Thoracic aorta (tissue), 2 donors: ENCODE results near the gene KIF9. TPM values are rescaled to one million over a fixed set of nuclear protein-coding genes. Genes with fewer than 3 reads are reported as not detected.
"Not testable (repeated sequence)": the region's sequence is repeated elsewhere in the genome, so short reads cannot be mapped to it uniquely, and the experiment has no call there.

Experiments used
- ATAC-seq: fragments of 150-250 bp; one replicate; pipeline ENCODE4 v1.8.0; 2017; ENCODE audit warnings: low read depth; ENCODE audit not compliant: insufficient number of reproducible peaks, low FRiP score
- DNase-seq: peaks from one replicate; pipeline ENCODE4 v3.0.0-alpha.2; 2020; ENCODE audit warnings: low spot score
- H3K27ac ChIP-seq, 2 donors: fragments of 200-600 bp; sonication (generic); 1 replicate in 1 of 2; 2 replicates in 1 of 2; pipeline ENCODE4 v1.5.1; 2016; ENCODE audit warnings: mild to moderate bottlenecking in 2 of 2, moderate library complexity in 2 of 2
- H3K27me3 ChIP-seq: fragments of 200-600 bp; sonication (generic); replicated peaks from 2 replicates; pipeline ENCODE4 v1.6.0; 2016; ENCODE audit warnings: mild to moderate bottlenecking; ENCODE audit not compliant: insufficient read depth
- H3K36me3 ChIP-seq: fragments of 200-600 bp; sonication (generic); one replicate; pipeline ENCODE4 v1.5.1; 2016
- H3K4me1 ChIP-seq, 2 donors: fragments of 200-600 bp; sonication (generic); 1 replicate in 1 of 2; 2 replicates in 1 of 2; pipeline versions ENCODE4 v1.5.1 to v1.6.0; 2016; ENCODE audit warnings: low read depth in 2 of 2, mild to moderate bottlenecking in 1 of 2; ENCODE audit not compliant: control insufficient read depth in 1 of 2
- H3K4me3 ChIP-seq: fragments of 200-600 bp; sonication (generic); 2 replicates; pipeline ENCODE4 v1.5.1; 2016; ENCODE audit warnings: mild to moderate bottlenecking
- H3K9me3 ChIP-seq: fragments of 200-600 bp; sonication (generic); 2 replicates; pipeline ENCODE4 v1.5.1; 2016
- CTCF ChIP-seq: fragments of 200-600 bp; sonication (generic); IDR thresholded peaks from one replicate; pipeline ENCODE4 v1.5.1; 2019; ENCODE audit warnings: antibody characterized with exemption
- total RNA-seq, 2 donors: library from RNA; depleted of rRNA; stranded (reverse); fragments of >200 nt; gene quantifications; one replicate each; pipeline versions ENCODE4 v1.1.0 to v1.2.3, GENCODE V29; 2016

The KIF9 gene
- total RNA-seq, 2 donors from 2014 or later: 0.68 to 5.6 TPM

DNA sequence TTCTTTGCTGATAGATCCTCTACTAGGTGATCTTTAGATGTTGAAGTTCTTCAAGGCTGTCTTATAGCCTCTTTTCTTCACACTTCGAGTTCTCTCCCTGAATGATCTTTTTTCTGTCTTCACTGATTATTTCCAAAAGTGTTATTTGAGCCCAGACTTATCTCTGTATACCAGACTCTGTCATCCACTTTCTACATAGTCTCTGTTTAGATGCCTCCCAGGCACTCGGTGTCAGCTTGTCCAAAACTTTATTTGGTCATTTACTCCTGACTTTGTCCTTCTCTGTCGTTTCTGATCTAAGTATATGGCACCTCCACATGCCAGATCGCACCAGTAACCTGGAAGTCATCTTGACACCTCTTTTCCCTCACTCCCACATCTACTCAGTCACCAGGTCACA lies 27.8 kb upstream of the KIF9 start:
- ATAC-seq: no peak
- Histone ChIP-seq H3K27me3 (no peaks in the 10 kb centered on the region), H3K27ac (peak overlapping the region in 1 of 2 donors; percentile 60), H3K36me3 (no peaks in the 10 kb centered on the region), H3K4me1 (peaks cover 5 to 9% of the 10 kb centered on the region in 2 donors), H3K4me3 (peak overlapping the region; percentile 8), H3K9me3 (no peaks in the 10 kb centered on the region)
- TF ChIP-seq CTCF: no peak
- DNase-seq: no peak

DNA sequence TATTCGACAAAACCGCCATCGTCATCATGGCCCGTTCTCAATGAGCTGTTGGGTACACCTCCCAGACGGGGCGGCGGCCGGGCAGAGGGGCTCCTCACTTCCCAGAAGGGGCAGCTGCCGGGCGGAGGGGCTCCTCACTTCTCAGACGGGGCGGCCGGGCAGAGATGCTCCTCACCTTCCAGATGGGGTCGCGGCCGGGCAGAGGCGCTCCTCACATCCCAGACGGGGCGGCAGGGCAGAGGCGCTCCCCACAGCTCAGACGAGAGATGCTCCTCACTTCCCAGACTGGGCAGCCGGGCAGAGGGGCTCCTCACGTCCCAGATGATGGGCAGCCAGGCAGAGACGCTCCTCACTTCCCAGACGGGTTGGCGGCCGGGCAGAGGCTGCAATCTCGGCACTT lies 26.6 kb upstream of the KIF9 start:
- H3K4me1 ChIP-seq, H3K36me3 ChIP-seq, ATAC-seq, H3K27ac ChIP-seq, DNase-seq, H3K27me3 ChIP-seq, H3K9me3 ChIP-seq, H3K4me3 ChIP-seq: not testable (repeated sequence)

GRCh38 chr3:47306022-47306421 lies 23.4 kb upstream of the KIF9 start:
- ATAC-seq: no peak
- TF ChIP-seq CTCF: no peak

DNA sequence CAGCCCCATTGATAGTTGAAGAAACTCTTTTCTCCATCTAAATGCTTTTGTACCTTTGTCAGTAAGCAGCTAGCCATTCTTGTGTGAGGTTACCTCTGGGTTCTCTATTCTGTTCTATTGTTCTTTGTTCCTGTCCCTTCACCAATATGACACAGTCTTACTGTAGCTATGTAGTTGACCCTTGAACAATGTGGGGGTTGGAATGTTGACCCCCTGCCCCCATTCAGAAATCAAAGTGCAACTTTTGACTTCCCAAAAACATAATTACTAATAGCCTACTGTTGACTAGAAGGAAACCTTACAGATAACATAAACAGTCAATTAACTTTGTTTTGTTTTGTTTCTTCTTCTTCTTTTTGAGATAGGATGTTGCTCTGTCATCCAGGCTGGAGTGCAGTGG lies 18.9 kb upstream of the KIF9 start:
- Histone ChIP-seq H3K9me3 (no peaks in the 10 kb centered on the region), H3K4me1 (no peaks in the 10 kb centered on the region), H3K36me3 (no peaks in the 10 kb centered on the region), H3K27ac (no peak overlapping the region), H3K27me3 (no peaks in the 10 kb centered on the region), H3K4me3 (no peak overlapping the region)
- TF ChIP-seq CTCF: no peak
- no peak for DNase-seq
- no peak for ATAC-seq

More at GRCh38 chr3:47306022-47306421, 23.4 kb upstream of the KIF9 start:
- Histone ChIP-seq H3K27ac (no peak overlapping the region), H3K36me3 (no peaks in the 10 kb centered on the region), H3K9me3 (no peaks in the 10 kb centered on the region), H3K27me3 (no peaks in the 10 kb centered on the region), H3K4me1 (peaks cover 3 to 5% of the 10 kb centered on the region in 2 donors), H3K4me3 (no peak overlapping the region)
- DNase-seq: no peak

DNA sequence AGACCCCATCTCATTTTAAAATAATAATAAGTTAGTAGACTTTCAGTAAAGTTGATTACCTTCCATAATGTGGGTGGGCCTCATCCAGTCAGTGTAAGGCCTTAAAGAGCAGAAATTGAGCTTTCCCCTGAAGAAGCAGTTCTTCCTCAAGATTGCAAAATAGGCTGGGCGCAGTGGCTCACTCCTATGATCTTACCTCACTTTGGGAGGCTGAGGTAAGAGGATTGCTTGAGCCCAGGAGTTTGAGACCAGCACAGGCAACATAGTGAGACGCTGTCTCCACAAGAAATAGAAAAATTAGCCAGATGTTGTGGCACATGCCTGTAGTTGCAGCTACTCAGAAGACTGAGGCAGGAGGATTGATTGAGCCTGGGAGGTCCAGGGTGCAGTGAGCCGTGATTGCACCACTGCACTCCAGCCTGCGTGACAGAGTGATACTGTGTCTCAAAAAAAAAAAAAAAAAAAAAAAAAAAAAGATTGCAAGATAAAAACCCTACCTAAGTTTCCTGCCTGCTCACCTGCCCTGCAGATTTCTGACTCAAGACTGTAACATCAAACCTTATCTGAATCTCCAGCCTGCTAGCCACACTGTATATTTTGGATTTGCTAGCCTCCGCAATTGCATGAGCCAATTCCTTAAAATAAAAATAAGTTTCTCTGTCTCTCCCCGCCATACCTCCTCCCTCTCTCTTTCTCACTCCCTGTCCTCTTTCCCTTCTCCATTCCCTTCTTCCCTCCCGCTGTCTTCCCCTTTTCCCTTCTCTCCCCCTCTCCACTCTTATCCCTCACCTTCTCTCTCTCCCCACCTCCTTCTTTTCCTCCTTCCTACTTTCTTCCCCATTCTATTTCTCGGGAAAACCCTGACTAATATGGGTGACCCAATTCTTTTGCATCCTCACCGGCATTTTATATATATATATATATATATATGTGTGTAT lies 17.1 kb upstream of the KIF9 start:
- TF ChIP-seq CTCF: no peak
- no peak for ATAC-seq
- no peaks in the 10 kb centered on the region for H3K36me3 ChIP-seq
- no peak overlapping the region for H3K27ac ChIP-seq
- no peak for DNase-seq
- H3K4me1 ChIP-seq: no peaks in the 10 kb centered on the region
- no peaks in the 10 kb centered on the region for H3K27me3 ChIP-seq
- no peaks in the 10 kb centered on the region for H3K9me3 ChIP-seq
- no peak overlapping the region for H3K4me3 ChIP-seq
